Activated naive CD4-positive, alpha-beta T cell treated with anti-CD3 and anti-CD28 coated beads, Interleukin-2, amount 50 U/mL, for 16 hours (primary cell): ENCODE results near the gene RFPL3.
"Not testable (repeated sequence)": the region's sequence is repeated elsewhere in the genome, so short reads cannot be mapped to it uniquely, and the experiment has no call there.

Experiments
- DNase-seq: peaks from one replicate; pipeline ENCODE4 v3.0.0-alpha.2; 2020

RFPL3 gene

GRCh38 chr22:32354360-32355351, 3.0 kb upstream of the RFPL3 start:
- no peak for DNase-seq

GRCh38 chr22:32355760-32356159, 1.9 kb upstream of the RFPL3 start:
- no peak for DNase-seq

GRCh38 chr22:32360096-32360495, 2.4 kb downstream of the RFPL3 start:
- not testable (repeated sequence) for DNase-seq

GRCh38 chr22:32361257-32361656, 3.6 kb downstream of the RFPL3 start:
- DNase-seq = no peak

- DNase-seq = no peak
These were observed 6.5 kb downstream of the RFPL3 start for GRCh38 chr22:32364210-32364609.

GRCh38 chr22:32375678-32376450, 18.2 kb downstream of the RFPL3 start:
- no peak for DNase-seq

- DNase-seq = no peak
These were observed 19.0 kb downstream of the RFPL3 start for GRCh38 chr22:32376681-32377080.

- no peak for DNase-seq
These were observed 21.1 kb downstream of the RFPL3 start for GRCh38 chr22:32378707-32379272.

- DNase-seq = no peak
These were observed 23.3 kb downstream of the RFPL3 start for GRCh38 chr22:32380991-32381390.

- no peak for DNase-seq
These were observed 28.0 kb downstream of the RFPL3 start for GRCh38 chr22:32385681-32386080.

GRCh38 chr22:32389685-32390084, 32.0 kb downstream of the RFPL3 start:
- no peak for DNase-seq

- no peak for DNase-seq
These were observed 37.4 kb downstream of the RFPL3 start for GRCh38 chr22:32395107-32395506.

- no peak for DNase-seq
These were observed 38.6 kb downstream of the RFPL3 start for GRCh38 chr22:32396255-32396654.

- no peak for DNase-seq
These were observed 39.1 kb downstream of the RFPL3 start for GRCh38 chr22:32396746-32397145.

- DNase-seq = no peak
These were observed 43.8 kb downstream of the RFPL3 start for GRCh38 chr22:32401486-32401885.

- DNase-seq = no peak
These were observed 46.4 kb downstream of the RFPL3 start for GRCh38 chr22:32404021-32404420.

- DNase-seq = no peak
These were observed 49.6 kb downstream of the RFPL3 start for GRCh38 chr22:32407312-32407711.

- DNase-seq = no peak
These were observed 50.3 kb downstream of the RFPL3 start for GRCh38 chr22:32407936-32408335.

- DNase-seq = no peak
These were observed 52.3 kb downstream of the RFPL3 start for GRCh38 chr22:32409977-32410376.

- DNase-seq = no peak
These were observed 52.8 kb downstream of the RFPL3 start for GRCh38 chr22:32410459-32410858.
